Mammary epithelial cell (primary cell): Measurements from ENCODE around the gene PSKH1.

Experiments used
- CTCF ChIP-seq, 2 donors: IDR thresholded peaks in 1 of 2; conservative IDR thresholded peaks in 1 of 2; 2 replicates each; pipeline ENCODE4 v1.5.1; 2011 to 2012; ENCODE audit warnings: inconsistent platforms in 2 of 2, low read length in 2 of 2, mild to moderate bottlenecking in 2 of 2, control low read depth in 1 of 2, low read depth in 1 of 2; ENCODE audit not compliant: insufficient read depth in 1 of 2; ENCODE audit errors: extremely low read depth in 1 of 2
- EZH2 ChIP-seq: IDR thresholded peaks from 2 replicates; pipeline ENCODE4 v1.6.1; 2012; ENCODE audit warnings: low read length, inconsistent platforms, borderline replicate concordance

- TF ChIP-seq CTCF (conservative IDR thresholded peaks at IDR 0.05 in 1 of 2, IDR thresholded peaks at IDR 0.05 in 1 of 2; ENCODE audit: extremely low read depth in 1 of 2, insufficient read depth in 1 of 2, low read depth in 1 of 2, low read length in 2 of 2) (no peak), EZH2 (no peak)
Measured at GRCh38 chr16:67902831-67903230, 9.8 kb downstream of the PSKH1 start.
